HEK293T (cell line): ENCODE measurements around the gene MKI67.

Experiments
- CTCF ChIA-PET: fragments of 350-600 bp; formaldehyde crosslinking; extraction: SDS; loops from one replicate; lab custom pipeline; 2021; ENCODE audit warnings: antibody characterized with exemption, inconsistent platforms; lab: Yijun Ruan, JAX
- POLR2A ChIA-PET: fragments of 350-600 bp; formaldehyde crosslinking; extraction: SDS; loops from one replicate; lab custom pipeline; 2020; ENCODE audit warnings: antibody characterized with exemption, inconsistent platforms; lab: Yijun Ruan, JAX
- DNase-seq: peaks from one replicate; pipeline ENCODE4 v3.0.0; 2012; ENCODE audit warnings: mixed read lengths; ENCODE audit errors: extremely low spot score
- ARNT ChIP-seq: fragments of 450-650 bp; IDR thresholded peaks from 2 replicates; pipeline ENCODE4 v1.6.1; 2017; ENCODE audit warnings: mild to moderate bottlenecking
- BHLHE40 ChIP-seq: fragments of 450-650 bp; IDR thresholded peaks from 2 replicates; pipeline ENCODE4 v1.6.1; 2016; ENCODE audit warnings: mild to moderate bottlenecking, moderate library complexity, borderline replicate concordance
- CTBP1 ChIP-seq: fragments of 450-650 bp; IDR thresholded peaks from 2 replicates; pipeline ENCODE4 v1.6.1; 2016; ENCODE audit warnings: borderline replicate concordance
- ELF4 ChIP-seq: fragments of 450-650 bp; IDR thresholded peaks from 2 replicates; pipeline ENCODE4 v1.6.1; 2017; ENCODE audit warnings: antibody characterized with exemption
- FOXA1 ChIP-seq: fragments of 450-650 bp; IDR thresholded peaks from 2 replicates; pipeline ENCODE4 v1.6.1; 2016; ENCODE audit warnings: mild to moderate bottlenecking
- FOXK2 ChIP-seq: fragments of 450-650 bp; IDR thresholded peaks from 2 replicates; pipeline ENCODE4 v1.6.1; 2016; ENCODE audit warnings: mild to moderate bottlenecking
- FOXM1 ChIP-seq: fragments of 450-650 bp; IDR thresholded peaks from 2 replicates; pipeline ENCODE4 v1.6.1; 2017; ENCODE audit warnings: mild to moderate bottlenecking, borderline replicate concordance
- HDGF ChIP-seq: fragments of 450-650 bp; IDR thresholded peaks from 2 replicates; pipeline ENCODE4 v1.6.1; 2017; ENCODE audit warnings: antibody characterized with exemption, borderline replicate concordance
- L3MBTL2 ChIP-seq: fragments of 450-650 bp; conservative IDR thresholded peaks from 2 replicates; pipeline ENCODE4 v1.6.1; 2016; ENCODE audit warnings: mild to moderate bottlenecking
- LEF1 ChIP-seq: fragments of 450-650 bp; IDR thresholded peaks from 2 replicates; pipeline ENCODE4 v1.6.1; 2017; ENCODE audit warnings: mild to moderate bottlenecking, borderline replicate concordance
- NFRKB ChIP-seq: fragments of 450-650 bp; IDR thresholded peaks from 2 replicates; pipeline ENCODE4 v1.6.1; 2016; ENCODE audit warnings: mild to moderate bottlenecking, moderate library complexity
- SP1 ChIP-seq: fragments of 450-650 bp; IDR thresholded peaks from 2 replicates; pipeline ENCODE4 v1.6.1; 2017
- SUZ12 ChIP-seq: fragments of 450-650 bp; IDR thresholded peaks from 2 replicates; pipeline ENCODE4 v1.6.1; 2016; ENCODE audit warnings: mild to moderate bottlenecking
- TARDBP ChIP-seq: fragments of 450-650 bp; IDR thresholded peaks from 2 replicates; pipeline ENCODE4 v1.6.1; 2016
- ZNF384 ChIP-seq: fragments of 450-650 bp; IDR thresholded peaks from 2 replicates; pipeline ENCODE4 v1.6.1; 2016
- TF ChIP-seq, protein P1 (sequence below): fragments of 450-650 bp; IDR thresholded peaks from 2 replicates; pipeline ENCODE4 v1.6.1; 2016

The MKI67 gene

DNA sequence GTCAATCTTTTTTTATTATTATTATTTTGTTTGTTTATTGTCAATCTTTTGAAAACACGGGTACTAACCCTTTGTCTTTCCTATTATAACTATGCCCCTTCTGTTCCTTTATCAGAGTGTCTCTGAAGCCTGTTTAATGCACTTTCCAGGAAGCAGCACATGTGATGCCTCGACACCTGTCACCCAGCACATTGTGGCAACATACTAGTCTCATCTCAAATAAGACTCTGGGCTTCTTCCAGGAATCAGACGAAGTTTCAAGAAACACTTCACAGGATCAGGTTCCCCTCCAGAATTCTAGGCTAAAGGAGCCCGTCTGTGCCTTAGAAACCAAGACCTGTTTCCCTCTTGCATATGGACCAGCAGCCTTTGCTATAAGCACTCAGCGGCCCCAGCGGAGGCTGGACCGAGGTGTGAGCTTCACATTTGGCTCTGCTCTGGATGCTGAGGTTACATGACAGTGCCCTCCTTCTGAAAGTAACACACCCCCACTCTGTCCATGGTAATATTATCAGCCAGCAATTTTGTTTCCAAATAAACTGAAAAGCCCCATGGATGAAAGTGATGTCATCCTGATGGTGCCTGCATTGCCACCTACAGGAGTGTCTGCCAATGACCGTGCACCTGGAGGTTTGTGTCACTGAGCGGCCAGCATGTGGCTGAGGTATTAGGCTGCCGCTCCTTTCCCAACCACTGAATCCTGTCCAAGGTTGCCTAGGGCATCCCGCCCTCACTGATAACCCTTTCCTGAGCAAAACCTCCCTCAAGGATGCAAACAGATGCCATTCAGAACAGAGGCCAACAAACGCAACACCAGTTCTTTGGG is 38.1 kb downstream of the MKI67 start:
- DNase-seq, result peak; percentile 45
- ChIA-PET CTCF (interaction anchor here (0.7 kb wide), 1 partner anchor 19 kb away, joined by 3 read pairs; no protein-coding TSS in a partner anchor), POLR2A (no interaction called here)
- no peak for TF ChIP-seq SUZ12
- TF ChIP-seq FOXA1, result no peak
- TF ChIP-seq CTBP1, result no peak
- no peak for TF ChIP-seq ARNT
- TF ChIP-seq FOXK2, result no peak

DNA sequence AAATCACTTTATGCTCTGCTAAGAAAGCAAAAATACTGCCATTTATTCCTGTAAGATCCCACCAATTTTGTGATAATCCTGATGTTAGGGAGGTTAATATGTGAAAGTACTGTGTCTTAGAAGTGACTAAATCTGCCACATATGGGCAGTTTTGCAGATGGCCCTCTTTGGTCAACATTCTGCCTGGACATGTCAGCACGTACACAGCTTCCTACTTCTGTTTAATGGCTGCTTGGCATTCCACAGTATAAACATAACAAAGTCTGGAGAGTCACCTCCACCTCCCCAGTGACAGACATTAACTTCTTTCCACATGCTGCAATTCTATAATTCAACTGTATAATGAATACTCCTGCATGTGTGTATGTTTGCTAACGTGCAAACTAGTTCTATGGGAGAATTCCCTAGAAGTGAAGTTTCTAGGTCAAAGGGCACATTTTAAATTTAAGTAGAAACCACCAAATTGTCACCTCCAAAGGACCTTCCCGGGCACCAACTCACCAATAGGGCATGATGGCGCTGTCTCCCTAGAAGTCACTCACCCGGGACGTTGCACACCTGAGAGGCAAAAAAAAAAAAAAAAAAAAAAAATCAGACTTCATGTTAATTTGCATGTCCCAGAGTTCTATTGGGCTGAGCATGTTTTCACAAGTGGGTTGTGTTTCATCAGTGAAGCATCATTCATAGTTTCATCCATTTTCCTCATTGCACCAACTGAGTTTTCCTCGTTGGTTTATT is 38.9 kb downstream of the MKI67 start:
- TF ChIP-seq, protein P1, sequence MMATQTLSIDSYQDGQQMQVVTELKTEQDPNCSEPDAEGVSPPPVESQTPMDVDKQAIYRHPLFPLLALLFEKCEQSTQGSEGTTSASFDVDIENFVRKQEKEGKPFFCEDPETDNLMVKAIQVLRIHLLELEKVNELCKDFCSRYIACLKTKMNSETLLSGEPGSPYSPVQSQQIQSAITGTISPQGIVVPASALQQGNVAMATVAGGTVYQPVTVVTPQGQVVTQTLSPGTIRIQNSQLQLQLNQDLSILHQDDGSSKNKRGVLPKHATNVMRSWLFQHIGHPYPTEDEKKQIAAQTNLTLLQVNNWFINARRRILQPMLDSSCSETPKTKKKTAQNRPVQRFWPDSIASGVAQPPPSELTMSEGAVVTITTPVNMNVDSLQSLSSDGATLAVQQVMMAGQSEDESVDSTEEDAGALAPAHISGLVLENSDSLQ, result no peak
- no peak for TF ChIP-seq CTBP1
- no peak for TF ChIP-seq FOXM1
- TF ChIP-seq TARDBP, result no peak
- no peak for TF ChIP-seq SUZ12
- no peak for TF ChIP-seq ARNT
- no peak for TF ChIP-seq SP1
- no peak for TF ChIP-seq HDGF
- no peak for TF ChIP-seq NFRKB
- no peak for TF ChIP-seq FOXA1
- no peak for TF ChIP-seq BHLHE40
- no peak for TF ChIP-seq L3MBTL2
- TF ChIP-seq ZNF384, result no peak
- no peak for TF ChIP-seq LEF1
- TF ChIP-seq ELF4, result no peak
- TF ChIP-seq FOXK2, result no peak
- ChIA-PET CTCF (no interaction called here), POLR2A (no interaction called here)
- DNase-seq, result no peak

DNA sequence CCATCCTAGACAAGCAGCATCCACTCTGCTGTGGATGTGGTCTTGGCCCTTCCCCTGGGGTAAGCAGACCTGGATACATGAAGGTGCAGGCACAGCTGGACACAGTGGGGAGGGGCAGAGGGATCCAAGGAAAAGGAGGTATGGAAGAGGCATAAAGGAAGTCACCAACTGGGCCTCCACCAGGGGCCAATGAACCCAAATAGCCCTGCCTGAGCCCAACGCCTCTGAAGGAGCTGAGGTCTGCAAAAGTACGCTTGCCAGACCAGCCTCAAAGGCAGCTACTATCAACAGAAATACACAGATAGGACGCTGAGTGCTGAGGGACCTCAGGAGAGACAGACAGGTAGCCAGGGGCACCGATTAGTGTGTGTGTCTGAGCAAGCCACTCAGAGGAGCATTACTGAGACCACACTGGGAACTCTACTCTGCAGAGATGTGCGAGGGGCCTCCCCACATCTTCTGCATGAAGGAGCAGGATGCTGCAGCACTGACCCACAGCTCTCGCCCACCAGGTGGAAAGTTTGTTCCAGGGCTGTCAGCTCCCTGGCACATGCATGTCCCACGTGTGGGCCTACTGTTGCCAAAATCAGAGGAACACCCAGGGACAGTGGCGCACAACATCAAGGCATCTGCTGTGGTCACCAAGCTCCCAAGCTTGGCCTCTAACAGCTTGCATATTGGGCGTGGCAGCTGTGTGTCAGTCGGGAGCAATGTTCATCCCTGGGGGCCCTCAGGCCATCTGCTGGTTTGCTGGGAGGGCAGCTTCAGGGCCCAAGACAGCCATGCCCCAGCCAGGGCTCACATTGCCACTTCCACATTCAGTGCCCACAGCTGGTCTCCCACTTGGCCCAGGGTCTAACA is 40.0 kb downstream of the MKI67 start:
- CTCF ChIA-PET, result no interaction called here
- POLR2A ChIA-PET, result no interaction called here
- no peak for TF ChIP-seq LEF1
- TF ChIP-seq TARDBP, result no peak
- TF ChIP-seq NFRKB, result no peak
- TF ChIP-seq ZNF384, result no peak
- no peak for TF ChIP-seq HDGF
- no peak for TF ChIP-seq SUZ12
- no peak for DNase-seq

DNA sequence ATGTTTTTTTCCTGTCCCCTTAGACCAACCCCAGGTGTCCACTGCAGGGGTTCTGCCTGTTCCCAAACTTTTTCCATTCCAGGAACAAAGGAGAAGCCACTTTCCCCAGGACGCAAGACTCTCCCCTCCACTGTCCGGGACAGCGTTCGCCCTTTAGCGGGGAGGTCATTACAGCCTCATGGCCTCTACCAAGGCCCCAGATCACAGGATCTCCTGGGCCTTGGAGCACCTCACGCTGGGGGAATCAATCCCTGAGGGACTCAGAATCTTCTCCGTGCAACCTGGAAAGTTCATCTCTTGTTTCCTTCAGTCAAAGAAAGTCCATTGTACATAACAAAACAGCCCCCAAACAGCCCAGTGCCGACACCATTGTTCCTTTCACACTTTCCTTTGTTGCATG is 41.2 kb downstream of the MKI67 start:
- ChIA-PET CTCF (no interaction called here), POLR2A (no interaction called here)
- DNase-seq, result no peak
- TF ChIP-seq SP1, result no peak

DNA sequence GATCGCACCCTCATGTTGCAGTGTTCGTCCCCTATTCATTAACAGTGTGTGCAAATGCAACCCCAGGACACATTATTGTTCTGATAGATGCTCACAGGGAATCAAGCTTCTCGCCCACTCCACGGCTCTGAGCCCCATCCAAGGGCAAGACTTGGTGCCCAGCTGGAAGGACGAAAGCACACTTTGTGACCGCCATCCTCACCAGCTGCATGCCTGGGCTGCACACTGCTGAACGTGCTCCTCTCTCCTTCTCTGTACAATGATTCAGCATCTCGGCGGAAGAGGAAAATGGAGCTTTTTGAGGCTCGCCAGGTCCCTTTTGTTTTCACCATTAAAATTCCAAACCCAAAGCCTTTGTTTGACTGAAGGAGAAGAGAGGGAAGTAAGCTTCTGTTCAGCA is 41.9 kb downstream of the MKI67 start:
- POLR2A ChIA-PET, result no interaction called here
- no peak for TF ChIP-seq SUZ12
- TF ChIP-seq NFRKB, result no peak
- no peak for TF ChIP-seq HDGF
- no peak for TF ChIP-seq TARDBP
- no peak for TF ChIP-seq CTBP1
- no peak for TF ChIP-seq FOXA1
- no peak for TF ChIP-seq FOXM1
- no peak for TF ChIP-seq SP1
- no peak for TF ChIP-seq BHLHE40
- no peak for TF ChIP-seq ELF4
- TF ChIP-seq ARNT, result no peak
- no peak for TF ChIP-seq FOXK2
- TF ChIP-seq ZNF384, result no peak
- TF ChIP-seq LEF1, result no peak
- TF ChIP-seq L3MBTL2, result no peak
- CTCF ChIA-PET, result interaction anchor here (0.6 kb wide), 1 partner anchor 1972 kb away, joined by 5 read pairs; no protein-coding TSS in a partner anchor
- DNase-seq, result no peak

DNA sequence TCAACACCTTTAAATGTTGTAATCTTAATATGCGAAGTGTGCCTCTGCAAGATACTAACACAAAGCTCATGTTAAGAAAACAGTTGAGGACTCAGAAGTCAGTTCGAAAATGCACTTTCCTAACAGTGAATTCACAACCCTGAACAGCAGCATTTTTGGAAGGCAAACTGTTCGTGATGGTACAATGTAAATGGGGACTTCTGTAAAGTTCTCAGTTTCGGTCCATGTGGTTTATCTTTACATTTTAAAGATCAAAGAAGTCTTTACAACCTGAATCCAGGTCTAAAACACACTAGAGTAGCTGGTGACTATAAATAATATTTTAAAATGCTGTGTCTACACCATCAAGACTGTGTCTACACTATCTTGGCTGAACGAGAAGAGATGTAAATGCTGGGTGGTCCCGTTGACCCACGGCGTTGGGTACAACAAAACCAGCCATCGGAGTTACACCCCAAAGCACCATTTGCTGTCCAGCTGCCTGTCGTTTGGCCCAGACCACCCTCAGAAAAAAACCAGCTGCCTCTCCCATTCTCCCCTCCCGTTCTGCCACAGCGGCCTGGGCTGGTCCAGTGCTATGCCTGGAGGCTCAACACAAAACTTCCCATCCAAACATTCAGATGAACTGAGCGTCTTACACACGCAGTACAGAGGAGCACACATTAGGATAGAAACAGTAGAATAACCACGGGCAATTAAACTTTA is 42.9 kb downstream of the MKI67 start:
- no peak for DNase-seq
- CTCF ChIA-PET, result no interaction called here
- no peak for TF ChIP-seq FOXK2
- no peak for TF ChIP-seq SUZ12
- no peak for TF ChIP-seq FOXA1
- no peak for TF ChIP-seq ELF4
- TF ChIP-seq ZNF384, result no peak
- no peak for TF ChIP-seq CTBP1
- no peak for TF ChIP-seq LEF1
- no peak for TF ChIP-seq BHLHE40
- TF ChIP-seq SP1, result no peak
- TF ChIP-seq TARDBP, result no peak
- POLR2A ChIA-PET, result no interaction called here
